SKM-1 (cell line): ENCODE results near the gene SLC39A11.

Experiments used
- DNase-seq: peaks from one replicate; lab custom pipeline; 2025; ENCODE audit not compliant: unreplicated experiment; lab: John Stamatoyannopoulos, UW

SLC39A11 gene

GRCh38 chr17:72883351-72883750 is 209.1 kb downstream of the SLC39A11 start:
- no peak for DNase-seq

GRCh38 chr17:72882426-72882825 is 210.1 kb downstream of the SLC39A11 start:
- no peak for DNase-seq

GRCh38 chr17:72879877-72880276 is 212.6 kb downstream of the SLC39A11 start:
- DNase-seq, result no peak

GRCh38 chr17:72878975-72879660 is 213.4 kb downstream of the SLC39A11 start:
- DNase-seq, result no peak

- no peak for DNase-seq
These were observed 215.1 kb downstream of the SLC39A11 start for GRCh38 chr17:72877348-72877747.

- DNase-seq, result no peak
These were observed 216.1 kb downstream of the SLC39A11 start for GRCh38 chr17:72876413-72876812.

GRCh38 chr17:72875361-72875760 is 217.1 kb downstream of the SLC39A11 start:
- DNase-seq, result no peak

GRCh38 chr17:72872396-72872795 is 220.1 kb downstream of the SLC39A11 start:
- no peak for DNase-seq

- no peak for DNase-seq
These were observed 222.0 kb downstream of the SLC39A11 start for GRCh38 chr17:72870367-72870985.

GRCh38 chr17:72869630-72870029 is 222.9 kb downstream of the SLC39A11 start:
- DNase-seq, result no peak

- no peak for DNase-seq
These were observed 226.5 kb downstream of the SLC39A11 start for GRCh38 chr17:72865954-72866353.

GRCh38 chr17:72863526-72864211 is 228.8 kb downstream of the SLC39A11 start:
- DNase-seq, result no peak

GRCh38 chr17:72862276-72862999 is 230.1 kb downstream of the SLC39A11 start:
- DNase-seq, result no peak

GRCh38 chr17:72861811-72862210 is 230.7 kb downstream of the SLC39A11 start:
- DNase-seq, result no peak

GRCh38 chr17:72860778-72861177 is 231.7 kb downstream of the SLC39A11 start:
- no peak for DNase-seq

- DNase-seq, result no peak
These were observed 233.5 kb downstream of the SLC39A11 start for GRCh38 chr17:72858826-72859495.

- no peak for DNase-seq
These were observed 238.8 kb downstream of the SLC39A11 start for GRCh38 chr17:72853440-72854415.

GRCh38 chr17:72852277-72852938 is 240.1 kb downstream of the SLC39A11 start:
- no peak for DNase-seq

- no peak for DNase-seq
These were observed 241.9 kb downstream of the SLC39A11 start for GRCh38 chr17:72850410-72851118.
